K562 (cell line): ENCODE data around the gene NR0B2. TPM values are rescaled to one million over a fixed set of nuclear protein-coding genes. Genes with fewer than 3 reads are reported as not detected.
A peak's percentile ranks its signal among the peaks of the same experiment; 100 is the strongest.

Source experiments
- BRF1 ChIP-seq: IDR thresholded peaks from 3 replicates; pipeline ENCODE4 v1.6.1; 2011; ENCODE audit warnings: borderline replicate concordance, mild to moderate bottlenecking; ENCODE audit not compliant: insufficient read length; ENCODE audit errors: extremely low read depth
- CBX3 ChIP-seq, 2 experiments: IDR thresholded peaks; 1 replicate in 1 of 2; 2 replicates in 1 of 2; pipeline ENCODE4 v1.6.1; 2012; ENCODE audit warnings: inconsistent platforms in 2 of 2, low read length in 2 of 2, borderline replicate concordance in 1 of 2, control low read depth in 1 of 2
- MECOM ChIP-seq: fragments of 250-450 bp; sonication (Bioruptor Pico); IDR thresholded peaks from 2 replicates; pipeline ENCODE4 v1.8.0; 2022; ENCODE audit warnings: inconsistent platforms
- NCOA1 ChIP-seq: fragments of 450-650 bp; IDR thresholded peaks from 2 replicates; pipeline ENCODE4 v1.6.1; 2016; ENCODE audit warnings: low read depth
- NR4A1 ChIP-seq, 2 experiments: fragments of 250-450 bp in 1 of 2; fragments of 450-650 bp in 1 of 2; sonication (Bioruptor Pico) in 1 of 2; IDR thresholded peaks; 2 replicates each; pipeline versions ENCODE4 v1.4.0 to v1.6.1; 2016 to 2020; ENCODE audit warnings: mild to moderate bottlenecking in 2 of 2, missing compliant biosample characterization in 1 of 2, missing genetic modification characterization in 1 of 2, moderate library complexity in 1 of 2
- POU5F1 ChIP-seq: fragments of 150-350 bp; IDR thresholded peaks from 2 replicates; pipeline ENCODE4 v1.6.1; 2014; ENCODE audit warnings: borderline replicate concordance, low read length, low read depth, mild to moderate bottlenecking; ENCODE audit not compliant: partially characterized antibody
- TEAD1 ChIP-seq, 2 experiments: fragments of 450-650 bp in 1 of 2; sonication (generic) in 1 of 2; formaldehyde crosslinking; IDR thresholded peaks; 2 replicates each; pipeline versions ENCODE4 v1.4.0 to v1.8.0; 2020 to 2022; ENCODE audit warnings: mild to moderate bottlenecking in 2 of 2, missing genetic modification reagents in 1 of 2
- ZNF133 ChIP-seq: fragments of 250-450 bp; sonication (Bioruptor Pico); IDR thresholded peaks from 2 replicates; pipeline ENCODE4 v1.4.0; 2020; ENCODE audit warnings: mild to moderate bottlenecking
- ZNF217 ChIP-seq: sonication (generic); formaldehyde crosslinking; IDR thresholded peaks from 2 replicates; pipeline ENCODE4 v1.8.0; 2022; ENCODE audit warnings: mild to moderate bottlenecking, missing genetic modification reagents
- ZNF347 ChIP-seq: fragments of 450-650 bp; formaldehyde crosslinking; IDR thresholded peaks from 2 replicates; pipeline ENCODE4 v1.4.0; 2020; ENCODE audit warnings: low read depth, mild to moderate bottlenecking, moderate library complexity
- ZNF384 ChIP-seq: IDR thresholded peaks from 2 replicates; pipeline ENCODE4 v1.6.1; 2012; ENCODE audit warnings: low read depth, low read length, improper control_type of control experiment
- ZNF57 ChIP-seq: fragments of 450-650 bp; formaldehyde crosslinking; IDR thresholded peaks from 2 replicates; pipeline ENCODE4 v1.4.0; 2020; ENCODE audit warnings: mild to moderate bottlenecking, moderate library complexity
- polyA plus RNA-seq, 8 experiments: library from polyadenylated mRNA; depleted of rRNA in 4 of 8; stranded (reverse) in 5 of 8; unstranded in 3 of 8; fragments of >200 nt; fragmentation: Nextera tagmentation in 2 of 8; fragmentation: Illumina TruSeq in 1 of 8; extraction: Ambion mirVana in 2 of 8; extraction: Trizol in 1 of 8; gene quantifications; 2 replicates each; pipeline versions ENCODE4 v1.2.1 to v1.2.3, GENCODE V29; 2011 to 2014; ENCODE audit warnings: inconsistent platforms in 1 of 8, missing spikeins in 1 of 8
- total RNA-seq, 7 experiments: library from RNA; depleted of rRNA in 6 of 7; stranded (reverse); fragments of >200 nt in 6 of 7; fragmentation: Illumina TruSeq in 2 of 7; extraction: Trizol in 2 of 7; gene quantifications; 2 replicates each; pipeline versions ENCODE4 v1.2.1 to v1.2.3, GENCODE V29; 2011 to 2021; ENCODE audit warnings: low replicate concordance in 1 of 7
- TF ChIP-seq, protein P1 (sequence below): fragments of 200-800 bp; sonication (Bioruptor generic); IDR thresholded peaks from 2 replicates; pipeline ENCODE4 v1.6.1; 2016; ENCODE audit warnings: missing genetic modification characterization, missing compliant biosample characterization
- TF ChIP-seq, protein P2 (sequence below): sonication (generic); formaldehyde crosslinking; IDR thresholded peaks from 2 replicates; pipeline ENCODE4 v1.8.1; 2022; ENCODE audit warnings: missing genetic modification reagents
- TF ChIP-seq, protein P3 (sequence below): fragments of 250-450 bp; sonication (Bioruptor Pico); IDR thresholded peaks from 2 replicates; pipeline ENCODE4 v1.5.0; 2021

The NR0B2 gene
- total and polyA plus RNA-seq, 9 of the 15 experiments (the other 6 are each of a cell fraction or from before 2014, with no cell fraction given): not detected

DNA sequence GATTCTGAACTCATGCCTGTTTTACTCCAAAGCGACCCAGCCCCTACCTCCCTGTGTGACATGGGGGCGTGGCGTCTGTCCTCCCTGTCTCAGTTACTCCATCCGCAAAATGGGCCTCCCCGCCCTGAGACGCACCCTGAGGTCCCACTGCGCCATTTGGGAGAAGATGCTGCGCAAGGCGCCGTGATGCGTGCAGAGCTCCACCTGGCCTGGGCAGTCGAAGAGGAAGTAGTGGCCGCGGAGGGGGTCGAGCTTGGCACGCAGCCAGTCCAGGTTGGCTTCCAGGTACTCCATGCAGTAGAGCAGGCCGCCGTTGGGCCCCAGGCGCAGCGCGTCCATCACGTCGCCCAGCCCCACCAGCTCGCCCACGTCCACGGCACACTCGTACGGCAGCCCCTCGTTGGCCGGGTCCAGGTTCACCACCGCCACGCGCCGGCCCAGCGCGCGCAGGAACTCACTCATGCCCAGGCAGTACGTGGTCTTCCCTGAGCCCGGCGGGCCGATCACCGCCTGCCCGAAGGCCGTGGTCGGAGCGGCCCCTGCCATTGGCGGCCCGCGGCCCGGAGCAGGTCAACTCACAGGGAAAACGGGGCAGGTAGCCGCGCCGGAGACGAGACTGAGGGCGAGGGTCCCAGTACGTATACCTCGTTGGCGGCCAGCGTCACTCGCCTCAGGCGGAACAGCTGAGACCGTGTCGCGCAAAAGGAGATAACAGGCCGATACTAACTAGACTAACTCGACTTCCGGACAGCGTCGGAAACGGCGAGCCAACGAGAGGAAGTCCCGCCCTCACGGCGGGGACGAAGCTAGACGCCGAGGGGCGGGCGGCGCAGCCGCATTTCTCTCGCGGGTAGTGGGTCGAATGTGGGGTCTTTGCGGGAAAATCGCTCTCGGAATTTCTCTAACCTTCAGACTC lies 24.0 kb downstream of the NR0B2 start, which contains the start of gene GPN2 (continued):
- TF ChIP-seq, protein P1, sequence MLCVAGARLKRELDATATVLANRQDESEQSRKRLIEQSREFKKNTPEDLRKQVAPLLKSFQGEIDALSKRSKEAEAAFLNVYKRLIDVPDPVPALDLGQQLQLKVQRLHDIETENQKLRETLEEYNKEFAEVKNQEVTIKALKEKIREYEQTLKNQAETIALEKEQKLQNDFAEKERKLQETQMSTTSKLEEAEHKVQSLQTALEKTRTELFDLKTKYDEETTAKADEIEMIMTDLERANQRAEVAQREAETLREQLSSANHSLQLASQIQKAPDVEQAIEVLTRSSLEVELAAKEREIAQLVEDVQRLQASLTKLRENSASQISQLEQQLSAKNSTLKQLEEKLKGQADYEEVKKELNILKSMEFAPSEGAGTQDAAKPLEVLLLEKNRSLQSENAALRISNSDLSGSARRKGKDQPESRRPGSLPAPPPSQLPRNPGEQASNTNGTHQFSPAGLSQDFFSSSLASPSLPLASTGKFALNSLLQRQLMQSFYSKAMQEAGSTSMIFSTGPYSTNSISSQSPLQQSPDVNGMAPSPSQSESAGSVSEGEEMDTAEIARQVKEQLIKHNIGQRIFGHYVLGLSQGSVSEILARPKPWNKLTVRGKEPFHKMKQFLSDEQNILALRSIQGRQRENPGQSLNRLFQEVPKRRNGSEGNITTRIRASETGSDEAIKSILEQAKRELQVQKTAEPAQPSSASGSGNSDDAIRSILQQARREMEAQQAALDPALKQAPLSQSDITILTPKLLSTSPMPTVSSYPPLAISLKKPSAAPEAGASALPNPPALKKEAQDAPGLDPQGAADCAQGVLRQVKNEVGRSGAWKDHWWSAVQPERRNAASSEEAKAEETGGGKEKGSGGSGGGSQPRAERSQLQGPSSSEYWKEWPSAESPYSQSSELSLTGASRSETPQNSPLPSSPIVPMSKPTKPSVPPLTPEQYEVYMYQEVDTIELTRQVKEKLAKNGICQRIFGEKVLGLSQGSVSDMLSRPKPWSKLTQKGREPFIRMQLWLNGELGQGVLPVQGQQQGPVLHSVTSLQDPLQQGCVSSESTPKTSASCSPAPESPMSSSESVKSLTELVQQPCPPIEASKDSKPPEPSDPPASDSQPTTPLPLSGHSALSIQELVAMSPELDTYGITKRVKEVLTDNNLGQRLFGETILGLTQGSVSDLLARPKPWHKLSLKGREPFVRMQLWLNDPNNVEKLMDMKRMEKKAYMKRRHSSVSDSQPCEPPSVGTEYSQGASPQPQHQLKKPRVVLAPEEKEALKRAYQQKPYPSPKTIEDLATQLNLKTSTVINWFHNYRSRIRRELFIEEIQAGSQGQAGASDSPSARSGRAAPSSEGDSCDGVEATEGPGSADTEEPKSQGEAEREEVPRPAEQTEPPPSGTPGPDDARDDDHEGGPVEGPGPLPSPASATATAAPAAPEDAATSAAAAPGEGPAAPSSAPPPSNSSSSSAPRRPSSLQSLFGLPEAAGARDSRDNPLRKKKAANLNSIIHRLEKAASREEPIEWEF (CRISPR knock-in tag): no peak
- no peak for TF ChIP-seq ZNF57 (CRISPR knock-in tag)
- TF ChIP-seq, protein P2, sequence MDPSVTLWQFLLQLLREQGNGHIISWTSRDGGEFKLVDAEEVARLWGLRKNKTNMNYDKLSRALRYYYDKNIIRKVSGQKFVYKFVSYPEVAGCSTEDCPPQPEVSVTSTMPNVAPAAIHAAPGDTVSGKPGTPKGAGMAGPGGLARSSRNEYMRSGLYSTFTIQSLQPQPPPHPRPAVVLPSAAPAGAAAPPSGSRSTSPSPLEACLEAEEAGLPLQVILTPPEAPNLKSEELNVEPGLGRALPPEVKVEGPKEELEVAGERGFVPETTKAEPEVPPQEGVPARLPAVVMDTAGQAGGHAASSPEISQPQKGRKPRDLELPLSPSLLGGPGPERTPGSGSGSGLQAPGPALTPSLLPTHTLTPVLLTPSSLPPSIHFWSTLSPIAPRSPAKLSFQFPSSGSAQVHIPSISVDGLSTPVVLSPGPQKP (CRISPR knock-in tag): no peak
- no peak for TF ChIP-seq ZNF133 (CRISPR knock-in tag)
- TF ChIP-seq, protein P3, sequence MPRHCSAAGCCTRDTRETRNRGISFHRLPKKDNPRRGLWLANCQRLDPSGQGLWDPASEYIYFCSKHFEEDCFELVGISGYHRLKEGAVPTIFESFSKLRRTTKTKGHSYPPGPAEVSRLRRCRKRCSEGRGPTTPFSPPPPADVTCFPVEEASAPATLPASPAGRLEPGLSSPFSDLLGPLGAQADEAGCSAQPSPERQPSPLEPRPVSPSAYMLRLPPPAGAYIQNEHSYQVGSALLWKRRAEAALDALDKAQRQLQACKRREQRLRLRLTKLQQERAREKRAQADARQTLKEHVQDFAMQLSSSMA (CRISPR knock-in tag): peak; percentile 75; the same call in 1 of the 2 replicates
- TF ChIP-seq MECOM (CRISPR knock-in tag): no peak
- TF ChIP-seq ZNF347 (CRISPR knock-in tag): no peak
- TF ChIP-seq CBX3 (IDR thresholded peaks at IDR 0.05; ENCODE audit: borderline replicate concordance in 1 of 2, low read length in 2 of 2): peak in 1 of 2 experiments; percentile 61; a peak in 1 of 3 replicates
- TF ChIP-seq POU5F1: no peak
- peak; percentile 39 to 84; a peak in 2 of 4 replicates for TF ChIP-seq TEAD1 (CRISPR knock-in tag; IDR thresholded peaks at IDR 0.05)
- no peak for TF ChIP-seq BRF1
- TF ChIP-seq NR4A1 (CRISPR knock-in tag; IDR thresholded peaks at IDR 0.05): no peak
- TF ChIP-seq NR4A1 (tag; IDR thresholded peaks at IDR 0.05): no peak
- TF ChIP-seq ZNF217: no peak
- no peak for TF ChIP-seq NCOA1
- TF ChIP-seq ZNF384: no peak
